Testis (tissue), 2 donors: ENCODE results near the gene ESX1.

Experiments
- CTCF ChIP-seq, 3 experiments: fragments of 450-650 bp in 2 of 3; fragments of 200-600 bp in 1 of 3; sonication (generic) in 1 of 3; IDR thresholded peaks; one replicate each; pipeline ENCODE4 v1.5.1; 2016 to 2019; ENCODE audit warnings: antibody characterized with exemption in 3 of 3, mild to moderate bottlenecking in 2 of 3, moderate library complexity in 1 of 3
- POLR2A ChIP-seq: fragments of 450-650 bp; IDR thresholded peaks from one replicate; pipeline ENCODE4 v1.6.1; 2017; ENCODE audit warnings: antibody characterized with exemption, mild to moderate bottlenecking, moderate library complexity

GRCh38 chrX:104281564-104281963 lies 26.8 kb upstream of the ESX1 start:
- TF ChIP-seq CTCF (IDR thresholded peaks at IDR 0.05) (no peak), POLR2A (no peak)
